Measurements from ENCODE around the gene ATP6V0D1.

The ATP6V0D1 gene

DNA sequence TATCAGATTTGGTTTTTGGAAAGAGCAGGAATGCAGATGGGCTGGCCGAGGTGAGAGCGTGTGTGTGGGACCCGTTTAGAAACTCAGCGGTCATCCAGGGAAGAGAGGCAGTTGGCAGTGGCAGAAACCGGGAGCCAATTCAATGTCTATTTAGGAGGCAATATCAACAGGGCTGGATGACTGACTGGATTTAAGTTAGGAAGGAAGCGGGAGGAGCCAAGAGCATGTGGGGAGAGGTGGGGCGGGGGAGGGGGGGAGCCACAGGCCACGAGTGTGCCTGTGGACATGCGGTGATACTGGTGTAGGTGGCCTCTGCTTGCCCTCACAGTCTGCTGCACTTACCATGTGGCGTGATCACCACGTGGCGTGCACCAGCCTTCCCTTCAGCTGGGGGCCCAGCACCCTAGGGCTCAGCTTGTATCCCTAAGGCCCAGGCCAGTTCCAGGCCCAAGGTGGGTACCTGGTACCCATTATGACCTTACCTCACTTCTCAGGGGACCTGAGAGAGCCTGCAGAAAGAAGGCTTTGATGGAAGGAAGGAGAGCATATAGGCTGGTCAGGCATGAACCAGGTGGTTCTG is 76.9 kb downstream of the ATP6V0D1 start:
- Histone ChIP-seq H3K4me1 (ENCODE audit: insufficient read depth, low read length, severe bottlenecking) (no peaks in the 10 kb centered on the region), H3K9ac (ENCODE audit: low read length) (no peak overlapping the region), H3K4me3 (ENCODE audit: low read depth, low read length, poor library complexity, severe bottlenecking) (no peak overlapping the region), H2AFZ (ENCODE audit: low read length) (no peak overlapping the region), H3K27me3 (ENCODE audit: insufficient read depth, low read length) (no peaks in the 10 kb centered on the region; the same call in 1 of the 2 replicates), H3K79me2 (ENCODE audit: insufficient read depth, low read length) (no peaks in the 10 kb centered on the region), H3K9me2 (ENCODE audit: low read depth, low read length) (no peaks in the 10 kb centered on the region), H3K9me3 (ENCODE audit: low read length) (no peaks in the 10 kb centered on the region), H4K20me1 (ENCODE audit: insufficient read depth, low read length) (no peaks in the 10 kb centered on the region), H3K36me3 (ENCODE audit: insufficient read depth, low read length) (no peaks in the 10 kb centered on the region), H3K27ac (ENCODE audit: low read depth, low read length, poor library complexity, severe bottlenecking) (no peak overlapping the region), H3K4me2 (ENCODE audit: low read length) (no peak overlapping the region), H3F3A (ENCODE audit: insufficient read depth, low read length) (no peaks in the 10 kb centered on the region)
- TF ChIP-seq EZH2 (IDR thresholded peaks at IDR 0.05; ENCODE audit: borderline replicate concordance, low read length) = no peak
- TF ChIP-seq, protein P1, sequence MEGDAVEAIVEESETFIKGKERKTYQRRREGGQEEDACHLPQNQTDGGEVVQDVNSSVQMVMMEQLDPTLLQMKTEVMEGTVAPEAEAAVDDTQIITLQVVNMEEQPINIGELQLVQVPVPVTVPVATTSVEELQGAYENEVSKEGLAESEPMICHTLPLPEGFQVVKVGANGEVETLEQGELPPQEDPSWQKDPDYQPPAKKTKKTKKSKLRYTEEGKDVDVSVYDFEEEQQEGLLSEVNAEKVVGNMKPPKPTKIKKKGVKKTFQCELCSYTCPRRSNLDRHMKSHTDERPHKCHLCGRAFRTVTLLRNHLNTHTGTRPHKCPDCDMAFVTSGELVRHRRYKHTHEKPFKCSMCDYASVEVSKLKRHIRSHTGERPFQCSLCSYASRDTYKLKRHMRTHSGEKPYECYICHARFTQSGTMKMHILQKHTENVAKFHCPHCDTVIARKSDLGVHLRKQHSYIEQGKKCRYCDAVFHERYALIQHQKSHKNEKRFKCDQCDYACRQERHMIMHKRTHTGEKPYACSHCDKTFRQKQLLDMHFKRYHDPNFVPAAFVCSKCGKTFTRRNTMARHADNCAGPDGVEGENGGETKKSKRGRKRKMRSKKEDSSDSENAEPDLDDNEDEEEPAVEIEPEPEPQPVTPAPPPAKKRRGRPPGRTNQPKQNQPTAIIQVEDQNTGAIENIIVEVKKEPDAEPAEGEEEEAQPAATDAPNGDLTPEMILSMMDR (IDR thresholded peaks at IDR 0.05; ENCODE audit: low read length) = no peak

DNA sequence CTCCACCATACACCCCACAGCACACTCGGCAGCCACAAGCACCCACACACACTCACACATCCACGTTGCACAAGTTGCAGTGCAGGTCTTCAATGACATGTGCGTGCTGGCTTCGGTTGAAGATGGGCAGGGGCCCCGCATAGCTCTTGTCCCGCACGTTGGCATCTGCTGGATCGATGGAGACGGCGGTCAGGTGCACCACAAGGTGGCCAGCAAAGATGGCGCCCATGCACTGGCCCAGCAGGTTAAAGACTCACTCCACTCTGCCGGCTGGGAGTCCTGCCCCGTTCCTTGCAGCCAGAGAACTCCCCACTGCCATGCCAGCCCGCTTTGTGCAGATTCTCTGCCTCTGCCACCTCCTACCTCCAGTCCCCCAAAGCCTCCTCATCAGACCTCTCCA is 80.1 kb downstream of the ATP6V0D1 start:
- Histone ChIP-seq H3K9me2 (ENCODE audit: low read depth, low read length) (no peaks in the 10 kb centered on the region), H3F3A (ENCODE audit: insufficient read depth, low read length) (no peaks in the 10 kb centered on the region), H3K27ac (ENCODE audit: low read depth, low read length, poor library complexity, severe bottlenecking) (no peak overlapping the region), H3K79me2 (ENCODE audit: insufficient read depth, low read length) (no peaks in the 10 kb centered on the region), H3K9me3 (ENCODE audit: low read length) (no peaks in the 10 kb centered on the region), H3K9ac (ENCODE audit: low read length) (no peak overlapping the region), H3K27me3 (ENCODE audit: insufficient read depth, low read length) (no peaks in the 10 kb centered on the region; the same call in 1 of the 2 replicates), H3K4me2 (ENCODE audit: low read length) (no peak overlapping the region), H4K20me1 (ENCODE audit: insufficient read depth, low read length) (no peaks in the 10 kb centered on the region), H2AFZ (ENCODE audit: low read length) (no peak overlapping the region), H3K4me1 (ENCODE audit: insufficient read depth, low read length, severe bottlenecking) (no peaks in the 10 kb centered on the region), H3K4me3 (ENCODE audit: low read depth, low read length, poor library complexity, severe bottlenecking) (no peak overlapping the region), H3K36me3 (ENCODE audit: insufficient read depth, low read length) (no peaks in the 10 kb centered on the region)
- TF ChIP-seq, protein P1 (IDR thresholded peaks at IDR 0.05; ENCODE audit: low read length) = no peak
- TF ChIP-seq EZH2 (IDR thresholded peaks at IDR 0.05; ENCODE audit: borderline replicate concordance, low read length) = no peak

DNA sequence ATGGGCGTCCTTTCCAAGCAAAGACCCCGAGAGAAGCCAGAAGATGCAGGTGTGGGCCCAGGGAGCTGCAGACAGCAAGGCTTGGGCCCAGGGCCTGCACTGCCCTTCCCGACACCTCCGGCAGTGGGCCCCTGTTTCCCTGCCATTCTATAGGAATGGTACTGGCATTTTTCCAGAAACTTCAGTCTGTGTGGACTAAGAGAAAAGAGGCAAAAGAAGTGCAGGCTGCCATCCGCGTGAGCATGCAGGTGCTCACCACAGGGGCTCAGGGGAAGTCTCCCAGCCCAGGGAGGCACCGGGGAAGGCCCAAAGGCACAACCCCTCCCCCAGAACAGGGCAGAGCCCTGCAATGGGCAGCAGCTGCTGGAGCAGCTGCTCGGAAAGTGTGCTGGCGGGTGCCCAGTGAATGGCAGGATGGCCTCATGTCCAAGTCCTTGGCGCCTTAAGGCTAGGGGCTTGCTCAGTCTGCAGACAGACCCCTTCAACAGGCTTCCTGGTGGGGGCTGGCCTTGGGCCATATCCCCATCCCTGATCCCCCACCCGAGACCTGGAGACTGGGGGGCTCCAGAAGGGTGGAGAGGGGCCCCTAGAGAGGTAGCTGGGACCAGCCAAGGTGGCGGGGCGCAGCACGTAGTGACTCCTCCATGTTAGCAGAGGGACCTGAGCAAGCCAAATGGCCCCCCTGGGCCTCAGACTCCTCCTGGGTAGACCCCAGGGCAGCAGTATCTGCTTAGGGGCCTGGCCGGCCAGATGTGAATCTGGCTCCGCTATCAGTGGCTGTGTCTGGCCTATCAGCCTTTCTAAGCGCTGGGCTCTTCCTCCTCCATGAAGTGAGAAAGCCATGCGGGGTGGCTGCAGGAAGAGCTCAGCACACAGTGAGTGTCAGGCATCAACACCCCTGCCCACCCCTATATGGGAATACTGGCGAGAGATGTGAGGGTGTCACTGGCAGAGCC is 80.9 kb downstream of the ATP6V0D1 start:
- H3K27me3 ChIP-seq (ENCODE audit: insufficient read depth, low read length) = no peaks in the 10 kb centered on the region; the same call in 1 of the 2 replicates
- no peaks in the 10 kb centered on the region for H3K9me3 ChIP-seq (ENCODE audit: low read length)
- H4K20me1 ChIP-seq (ENCODE audit: insufficient read depth, low read length) = no peaks in the 10 kb centered on the region
- H3K79me2 ChIP-seq (ENCODE audit: insufficient read depth, low read length) = no peaks in the 10 kb centered on the region
- H3K36me3 ChIP-seq (ENCODE audit: insufficient read depth, low read length) = no peaks in the 10 kb centered on the region
- H3K9me2 ChIP-seq (ENCODE audit: low read depth, low read length) = no peaks in the 10 kb centered on the region
- no peak overlapping the region for H3K4me3 ChIP-seq (ENCODE audit: low read depth, low read length, poor library complexity, severe bottlenecking)
- H3F3A ChIP-seq (ENCODE audit: insufficient read depth, low read length) = no peaks in the 10 kb centered on the region
- no peaks in the 10 kb centered on the region for H3K4me1 ChIP-seq (ENCODE audit: insufficient read depth, low read length, severe bottlenecking)
- H3K9ac ChIP-seq (ENCODE audit: low read length) = no peak overlapping the region
- no peak overlapping the region for H2AFZ ChIP-seq (ENCODE audit: low read length)
- TF ChIP-seq, protein P1 (IDR thresholded peaks at IDR 0.05; ENCODE audit: low read length) = no peak; the same call in none of the 2 replicates
- no peak for TF ChIP-seq EZH2 (IDR thresholded peaks at IDR 0.05; ENCODE audit: borderline replicate concordance, low read length)
- H3K4me2 ChIP-seq (ENCODE audit: low read length) = no peak overlapping the region
- no peak overlapping the region for H3K27ac ChIP-seq (ENCODE audit: low read depth, low read length, poor library complexity, severe bottlenecking)
